ENCODE data around the gene LRRC57. TPM values are rescaled to one million over a fixed set of nuclear protein-coding genes. Genes with fewer than 3 reads are reported as not detected.
A peak's percentile ranks its signal among the peaks of the same experiment; 100 is the strongest.

Gene LRRC57
- polyA plus RNA-seq, 2 donors: 5.7 to 7.5 TPM

- WGBS, 2 donors: 70 to 73% methylated on average over 4 of the region's 4 CpGs
- peaks cover 0 to 2% of the 10 kb centered on the region in 2 donors for H3K36me3 ChIP-seq (ENCODE audit: control insufficient read depth in 2 of 2, insufficient read depth in 2 of 2, low read length in 1 of 2)
- H3K4me1 ChIP-seq (ENCODE audit: control insufficient read depth in 2 of 2, insufficient read depth in 2 of 2, low read length in 1 of 2): no peaks in the 10 kb centered on the region
- H3K9me3 ChIP-seq (ENCODE audit: control insufficient read depth in 2 of 2, insufficient read depth in 1 of 2, low read depth in 1 of 2, low read length in 1 of 2): no peaks in the 10 kb centered on the region
- H3K27me3 ChIP-seq (ENCODE audit: control insufficient read depth in 1 of 2, insufficient read depth in 2 of 2, low read length in 2 of 2): no peaks in the 10 kb centered on the region
- no peak overlapping the region for H3K4me3 ChIP-seq (ENCODE audit: low read depth in 1 of 2, low read length in 2 of 2)
- H3K27ac ChIP-seq (ENCODE audit: low read depth in 2 of 2, low read length in 1 of 2): no peak overlapping the region
These were observed 37.6 kb downstream of the LRRC57 start for GRCh38 chr15:42511007-42511391.

GRCh38 chr15:42510258-42511006, 38.2 kb downstream of the LRRC57 start:
- WGBS, 2 donors: 89 to 94% methylated on average over 4 of the region's 4 CpGs
- no peak overlapping the region for H3K27ac ChIP-seq (ENCODE audit: low read depth in 2 of 2, low read length in 1 of 2)

GRCh38 chr15:42508263-42508690, 40.3 kb downstream of the LRRC57 start:
- no peak overlapping the region for H3K4me3 ChIP-seq (ENCODE audit: low read depth in 1 of 2, low read length in 2 of 2)
- no peaks in the 10 kb centered on the region for H3K27me3 ChIP-seq (ENCODE audit: control insufficient read depth in 1 of 2, insufficient read depth in 2 of 2, low read length in 2 of 2)
- no peaks in the 10 kb centered on the region for H3K4me1 ChIP-seq (ENCODE audit: control insufficient read depth in 2 of 2, insufficient read depth in 2 of 2, low read length in 1 of 2)
- H3K27ac ChIP-seq (ENCODE audit: low read depth in 2 of 2, low read length in 1 of 2): no peak overlapping the region
- H3K9me3 ChIP-seq (ENCODE audit: control insufficient read depth in 2 of 2, insufficient read depth in 1 of 2, low read depth in 1 of 2, low read length in 1 of 2): no peaks in the 10 kb centered on the region
- 63 to 72% methylated on average over 9 of the region's 9 CpGs for WGBS, 2 donors
- no peaks in the 10 kb centered on the region for H3K36me3 ChIP-seq (ENCODE audit: control insufficient read depth in 2 of 2, insufficient read depth in 2 of 2, low read length in 1 of 2)

More at GRCh38 chr15:42510258-42511006, 38.2 kb downstream of the LRRC57 start:
- no peaks in the 10 kb centered on the region for H3K27me3 ChIP-seq (ENCODE audit: control insufficient read depth in 1 of 2, insufficient read depth in 2 of 2, low read length in 2 of 2)
- H3K36me3 ChIP-seq (ENCODE audit: control insufficient read depth in 2 of 2, insufficient read depth in 2 of 2, low read length in 1 of 2): peaks cover 0 to 2% of the 10 kb centered on the region in 2 donors
- H3K4me3 ChIP-seq (ENCODE audit: low read depth in 1 of 2, low read length in 2 of 2): no peak overlapping the region
- H3K9me3 ChIP-seq (ENCODE audit: control insufficient read depth in 2 of 2, insufficient read depth in 1 of 2, low read depth in 1 of 2, low read length in 1 of 2): no peaks in the 10 kb centered on the region
- no peaks in the 10 kb centered on the region for H3K4me1 ChIP-seq (ENCODE audit: control insufficient read depth in 2 of 2, insufficient read depth in 2 of 2, low read length in 1 of 2)

- H3K9me3 ChIP-seq (ENCODE audit: control insufficient read depth in 2 of 2, insufficient read depth in 1 of 2, low read depth in 1 of 2, low read length in 1 of 2): no peaks in the 10 kb centered on the region
- H3K27me3 ChIP-seq (ENCODE audit: control insufficient read depth in 1 of 2, insufficient read depth in 2 of 2, low read length in 2 of 2): no peaks in the 10 kb centered on the region
- H3K27ac ChIP-seq (ENCODE audit: low read depth in 2 of 2, low read length in 1 of 2): no peak overlapping the region
- 82 to 87% methylated on average over 4 of the region's 4 CpGs for WGBS, 2 donors
- no peak overlapping the region for H3K4me3 ChIP-seq (ENCODE audit: low read depth in 1 of 2, low read length in 2 of 2)
- no peaks in the 10 kb centered on the region for H3K4me1 ChIP-seq (ENCODE audit: control insufficient read depth in 2 of 2, insufficient read depth in 2 of 2, low read length in 1 of 2)
- no peaks in the 10 kb centered on the region for H3K36me3 ChIP-seq (ENCODE audit: control insufficient read depth in 2 of 2, insufficient read depth in 2 of 2, low read length in 1 of 2)
These were observed 41.1 kb downstream of the LRRC57 start for GRCh38 chr15:42507514-42507913.

- Histone ChIP-seq H3K4me3 (ENCODE audit: low read depth in 1 of 2, low read length in 2 of 2) (no peak overlapping the region), H3K27ac (ENCODE audit: low read depth in 2 of 2, low read length in 1 of 2) (no peak overlapping the region), H3K4me1 (ENCODE audit: control insufficient read depth in 2 of 2, insufficient read depth in 2 of 2, low read length in 1 of 2) (no peaks in the 10 kb centered on the region), H3K9me3 (ENCODE audit: control insufficient read depth in 2 of 2, insufficient read depth in 1 of 2, low read depth in 1 of 2, low read length in 1 of 2) (no peaks in the 10 kb centered on the region), H3K36me3 (ENCODE audit: control insufficient read depth in 2 of 2, insufficient read depth in 2 of 2, low read length in 1 of 2) (no peaks in the 10 kb centered on the region), H3K27me3 (ENCODE audit: control insufficient read depth in 1 of 2, insufficient read depth in 2 of 2, low read length in 2 of 2) (no peaks in the 10 kb centered on the region)
- WGBS, 2 donors: 65 to 69% methylated on average over 3 of the region's 3 CpGs
These were observed 44.0 kb downstream of the LRRC57 start for GRCh38 chr15:42504631-42505030.

GRCh38 chr15:42503825-42504224, 44.8 kb downstream of the LRRC57 start:
- Histone ChIP-seq H3K9me3 (ENCODE audit: control insufficient read depth in 2 of 2, insufficient read depth in 1 of 2, low read depth in 1 of 2, low read length in 1 of 2) (no peaks in the 10 kb centered on the region), H3K4me1 (ENCODE audit: control insufficient read depth in 2 of 2, insufficient read depth in 2 of 2, low read length in 1 of 2) (no peaks in the 10 kb centered on the region), H3K36me3 (ENCODE audit: control insufficient read depth in 2 of 2, insufficient read depth in 2 of 2, low read length in 1 of 2) (no peaks in the 10 kb centered on the region), H3K4me3 (ENCODE audit: low read depth in 1 of 2, low read length in 2 of 2) (no peak overlapping the region), H3K27me3 (ENCODE audit: control insufficient read depth in 1 of 2, insufficient read depth in 2 of 2, low read length in 2 of 2) (no peaks in the 10 kb centered on the region), H3K27ac (ENCODE audit: low read depth in 2 of 2, low read length in 1 of 2) (no peak overlapping the region)
- 72 to 88% methylated on average over 1 of the region's 1 CpG for WGBS, 2 donors

GRCh38 chr15:42502477-42502876, 46.1 kb downstream of the LRRC57 start:
- Histone ChIP-seq H3K36me3 (ENCODE audit: control insufficient read depth in 2 of 2, insufficient read depth in 2 of 2, low read length in 1 of 2) (no peaks in the 10 kb centered on the region), H3K4me1 (ENCODE audit: control insufficient read depth in 2 of 2, insufficient read depth in 2 of 2, low read length in 1 of 2) (no peaks in the 10 kb centered on the region), H3K27me3 (ENCODE audit: control insufficient read depth in 1 of 2, insufficient read depth in 2 of 2, low read length in 2 of 2) (no peaks in the 10 kb centered on the region), H3K9me3 (ENCODE audit: control insufficient read depth in 2 of 2, insufficient read depth in 1 of 2, low read depth in 1 of 2, low read length in 1 of 2) (no peaks in the 10 kb centered on the region), H3K4me3 (ENCODE audit: low read depth in 1 of 2, low read length in 2 of 2) (no peak overlapping the region), H3K27ac (ENCODE audit: low read depth in 2 of 2, low read length in 1 of 2) (no peak overlapping the region)
- 76% methylated on average over 4 of the region's 4 CpGs for WGBS, 2 donors

GRCh38 chr15:42499858-42500609, 48.6 kb downstream of the LRRC57 start:
- Histone ChIP-seq H3K27ac (ENCODE audit: low read depth in 2 of 2, low read length in 1 of 2) (no peak overlapping the region), H3K9me3 (ENCODE audit: control insufficient read depth in 2 of 2, insufficient read depth in 1 of 2, low read depth in 1 of 2, low read length in 1 of 2) (no peaks in the 10 kb centered on the region), H3K4me1 (ENCODE audit: control insufficient read depth in 2 of 2, insufficient read depth in 2 of 2, low read length in 1 of 2) (no peaks in the 10 kb centered on the region), H3K27me3 (ENCODE audit: control insufficient read depth in 1 of 2, insufficient read depth in 2 of 2, low read length in 2 of 2) (no peaks in the 10 kb centered on the region), H3K36me3 (ENCODE audit: control insufficient read depth in 2 of 2, insufficient read depth in 2 of 2, low read length in 1 of 2) (no peaks in the 10 kb centered on the region), H3K4me3 (ENCODE audit: low read depth in 1 of 2, low read length in 2 of 2) (no peak overlapping the region)
- WGBS, 2 donors: 82 to 88% methylated on average over 12 of the region's 12 CpGs

GRCh38 chr15:42498212-42499068, 50.2 kb downstream of the LRRC57 start:
- H3K27me3 ChIP-seq (ENCODE audit: control insufficient read depth in 1 of 2, insufficient read depth in 2 of 2, low read length in 2 of 2): no peaks in the 10 kb centered on the region
- WGBS, 2 donors: 60 to 69% methylated on average over 6 of the region's 6 CpGs
- H3K27ac ChIP-seq (ENCODE audit: low read depth in 2 of 2, low read length in 1 of 2): peak overlapping the region in 1 of 2 donors; percentile 42
- H3K4me3 ChIP-seq (ENCODE audit: low read depth in 1 of 2, low read length in 2 of 2): no peak overlapping the region
- H3K36me3 ChIP-seq (ENCODE audit: control insufficient read depth in 2 of 2, insufficient read depth in 2 of 2, low read length in 1 of 2): no peaks in the 10 kb centered on the region
- H3K4me1 ChIP-seq (ENCODE audit: control insufficient read depth in 2 of 2, insufficient read depth in 2 of 2, low read length in 1 of 2): no peaks in the 10 kb centered on the region
- no peaks in the 10 kb centered on the region for H3K9me3 ChIP-seq (ENCODE audit: control insufficient read depth in 2 of 2, insufficient read depth in 1 of 2, low read depth in 1 of 2, low read length in 1 of 2)
